Measurements from ENCODE around the gene ZNF605.

DNA sequence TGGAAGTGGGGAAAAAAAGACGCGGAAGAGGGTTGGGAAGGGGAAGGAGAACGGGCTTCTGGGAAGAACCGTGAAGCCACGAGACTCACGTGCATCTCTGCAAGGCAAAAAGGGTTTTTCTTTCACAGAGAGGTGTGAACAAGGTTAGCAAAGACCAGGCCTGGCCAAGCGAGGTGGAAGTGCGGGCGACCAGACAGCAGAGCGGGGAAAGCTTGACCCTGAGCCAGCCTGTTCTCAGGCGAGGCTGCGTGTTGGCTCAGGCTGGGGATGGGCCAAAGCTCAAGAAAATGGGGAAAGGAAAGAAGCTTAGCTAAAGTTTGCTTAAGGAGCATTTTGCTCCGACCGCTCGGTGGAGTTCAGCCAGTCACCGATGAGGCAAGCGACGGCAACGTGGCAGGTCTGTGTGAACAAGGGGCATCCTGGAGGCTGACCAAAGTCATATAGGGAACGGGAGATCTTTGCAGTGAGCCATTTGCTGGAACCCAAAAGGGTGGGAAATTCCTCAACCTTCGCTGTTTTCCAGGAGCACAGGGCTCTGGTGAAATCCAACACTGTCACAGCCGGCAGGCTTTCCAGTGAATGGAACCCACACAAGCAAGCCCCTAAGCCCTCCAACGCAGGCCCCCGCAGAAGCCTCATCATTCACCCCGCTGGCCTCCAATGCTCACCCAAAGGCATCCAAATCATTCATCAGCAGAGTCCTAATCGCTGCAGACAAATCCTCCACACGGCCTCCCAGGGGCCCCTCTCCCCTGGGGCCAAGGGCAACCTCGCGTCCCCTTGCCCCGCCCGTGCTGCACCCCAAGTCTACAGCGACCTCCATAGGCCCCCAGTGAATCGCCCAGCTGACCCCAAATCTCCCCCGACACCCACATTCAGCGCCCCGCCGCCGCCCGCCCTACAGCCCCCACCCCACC, 754 bp downstream of the ZNF605 start:
- TF ChIP-seq POLR2A (IDR thresholded peaks at IDR 0.05) = no peak
- TF ChIP-seq, protein P1, sequence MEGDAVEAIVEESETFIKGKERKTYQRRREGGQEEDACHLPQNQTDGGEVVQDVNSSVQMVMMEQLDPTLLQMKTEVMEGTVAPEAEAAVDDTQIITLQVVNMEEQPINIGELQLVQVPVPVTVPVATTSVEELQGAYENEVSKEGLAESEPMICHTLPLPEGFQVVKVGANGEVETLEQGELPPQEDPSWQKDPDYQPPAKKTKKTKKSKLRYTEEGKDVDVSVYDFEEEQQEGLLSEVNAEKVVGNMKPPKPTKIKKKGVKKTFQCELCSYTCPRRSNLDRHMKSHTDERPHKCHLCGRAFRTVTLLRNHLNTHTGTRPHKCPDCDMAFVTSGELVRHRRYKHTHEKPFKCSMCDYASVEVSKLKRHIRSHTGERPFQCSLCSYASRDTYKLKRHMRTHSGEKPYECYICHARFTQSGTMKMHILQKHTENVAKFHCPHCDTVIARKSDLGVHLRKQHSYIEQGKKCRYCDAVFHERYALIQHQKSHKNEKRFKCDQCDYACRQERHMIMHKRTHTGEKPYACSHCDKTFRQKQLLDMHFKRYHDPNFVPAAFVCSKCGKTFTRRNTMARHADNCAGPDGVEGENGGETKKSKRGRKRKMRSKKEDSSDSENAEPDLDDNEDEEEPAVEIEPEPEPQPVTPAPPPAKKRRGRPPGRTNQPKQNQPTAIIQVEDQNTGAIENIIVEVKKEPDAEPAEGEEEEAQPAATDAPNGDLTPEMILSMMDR (IDR thresholded peaks at IDR 0.05) = no peak

All from thyroid gland (tissue), 4 donors.